Heart right ventricle (tissue), 16 donors: ENCODE data around the gene SLC25A13. TPM values are rescaled to one million over a fixed set of nuclear protein-coding genes. Genes with fewer than 3 reads are reported as not detected.
A peak's percentile ranks its signal among the peaks of the same experiment; 100 is the strongest.

Experiments used
- ATAC-seq, 8 donors: fragments of 200-7000 bp; cut with Tn5 transposase; one replicate each; pipeline ENCODE4 v1.9.1; 2020; ENCODE audit warnings: mild to moderate bottlenecking in 8 of 8, moderate library complexity in 8 of 8, moderate number of reproducible peaks in 1 of 8
- DNase-seq, 2 donors: peaks; one replicate each; pipeline ENCODE4 v3.0.0-alpha.2; 2020
- H3K27ac ChIP-seq, 10 donors: fragments of 200-600 bp; sonication (generic) in 2 of 10; one replicate each; pipeline versions ENCODE4 v1.5.0 to v1.8.0; 2020 to 2022; ENCODE audit warnings: mild to moderate bottlenecking in 3 of 10
- H3K27me3 ChIP-seq, 7 donors: fragments of 200-600 bp; one replicate each; pipeline ENCODE4 v1.8.0; 2021 to 2022; ENCODE audit warnings: mild to moderate bottlenecking in 2 of 7
- H3K36me3 ChIP-seq, 9 donors: fragments of 200-600 bp; sonication (generic) in 1 of 9; one replicate each; pipeline versions ENCODE4 v1.5.0 to v1.8.0; 2020 to 2022; ENCODE audit warnings: mild to moderate bottlenecking in 2 of 9
- H3K4me1 ChIP-seq, 9 donors: fragments of 200-600 bp; sonication (generic) in 1 of 9; one replicate each; pipeline versions ENCODE4 v1.5.0 to v1.8.0; 2020 to 2022; ENCODE audit warnings: mild to moderate bottlenecking in 4 of 9
- H3K4me3 ChIP-seq, 10 donors: fragments of 200-600 bp; sonication (generic) in 2 of 10; one replicate each; pipeline versions ENCODE4 v1.5.0 to v1.8.0; 2020 to 2022; ENCODE audit warnings: mild to moderate bottlenecking in 7 of 10, moderate library complexity in 2 of 10
- H3K9me3 ChIP-seq, 11 donors: fragments of 200-600 bp in 10 of 11; sonication (generic) in 2 of 11; one replicate each; pipeline versions ENCODE4 v1.5.0 to v1.8.0; 2013 to 2022; ENCODE audit warnings: mild to moderate bottlenecking in 2 of 11, control low read depth in 1 of 11, moderate library complexity in 1 of 11
- CTCF ChIP-seq, 9 donors: fragments of 200-600 bp; sonication (generic) in 2 of 9; IDR thresholded peaks; one replicate each; pipeline versions ENCODE4 v1.5.0 to v1.8.0; 2021 to 2022; ENCODE audit warnings: antibody characterized with exemption in 9 of 9, mild to moderate bottlenecking in 5 of 9, moderate library complexity in 1 of 9
- WGBS, 2 donors: extraction: QIAGEN DNeasy Blood & Tissue Kit; methylation state at CpG; one replicate each; pipeline ENCODE4 v1.1.7; 2013; ENCODE audit warnings: inconsistent platforms in 1 of 2; 5-methylcytosine and 5-hydroxymethylcytosine counted together
- intact Hi-C, 10 donors: fragments of 100-400 bp; cut with DNase I; formaldehyde crosslinking; loops; one replicate each; pipeline versions ENCODE4 v1.11.1 to v1.14.2; 2022
- polyA plus RNA-seq, 2 donors: library from polyadenylated mRNA; stranded (reverse); fragments of 200-250 nt; gene quantifications; one replicate each; pipeline ENCODE4 v1.2.3, GENCODE V29; 2013
- total RNA-seq, 10 donors: library from RNA; stranded (reverse); fragmentation: NEBNext Ultra II Directional in 3 of 10; extraction: Animal tissue kit (Norgen Biotek cat#: 25700) in 3 of 10; gene quantifications; one replicate each; pipeline versions ENCODE4 v1.2.1 to v1.2.4, GENCODE V29; 2021 to 2023
- donor health status: Arrhythmogenic right ventricular cardiomyopathy.
- donor health status: ischemic (EF 13 %, LVEDD 7.1; RV severe dilation, severe dysfunction).
- donor health status: healthy with polysubstance abuse.
- donor health status: DM: no; HTN: yes; CAD: no.
- donor health status: DM: no; HTN: no; CAD: no.
- donor health status: ischemic (EF 25% LVEDD 6.9; RV normal size, moderate dysfunction).
- donor health status: ischemic (EF 25% LVEDD 5.7; RV mildly dilated, moderate dysfunction).
- donor health status: healthy.
- donor health status: DM: yes; HTN: yes; CAD: no.
- donor health status: Ischemic cardiomyopathy.
- donor health status: ischemic (EF 35%, LVEDD 5.7; RV mildly dilated, moderate dysfunction).
- donor health status: nonischemic (EF 11% LVEDD 7.7; RV severe dilation, severe dysfunction).
- donor health status: DM: yes; HTN: yes; CAD: no.
- donor health status: PGD.
- donor health status: ischemic (EF 29% LVEDD 5.4; RV normal size, mild dysfunction).
- donor health status: nonischemic (EF 23%, LVEDD 6.1; RV moderate dilation, normal function).

The SLC25A13 gene
- total and polyA plus RNA-seq, 12 donors, result 5.2 to 15.3 (median 8.7) TPM

- TF ChIP-seq CTCF (IDR thresholded peaks at IDR 0.05), result no peak
- H3K4me1 ChIP-seq, result peaks cover 10 to 67% (median 56%) of the 10 kb centered on the region in 9 donors
These were observed 4.9 kb downstream of the SLC25A13 start for GRCh38 chr7:96316949-96317348.

GRCh38 chr7:96315125-96315512 lies 6.8 kb downstream of the SLC25A13 start:
- Histone ChIP-seq H3K36me3 (peaks cover 0 to 5% (median 0%) of the 10 kb centered on the region in 9 donors), H3K4me1 (peaks cover 8 to 74% (median 63%) of the 10 kb centered on the region in 9 donors), H3K27ac (no peak overlapping the region), H3K27me3 (no peaks in the 10 kb centered on the region), H3K4me3 (no peak overlapping the region), H3K9me3 (no peaks in the 10 kb centered on the region)
- ATAC-seq (peak in 1 of 8 donors; percentile 16), DNase-seq (no peak)
- TF ChIP-seq CTCF (IDR thresholded peaks at IDR 0.05), result no peak
- intact Hi-C loops, result loop anchor here in 2 of 10 donors (10.0 kb wide), 2 partner anchors 70 to 90 kb away; no protein-coding TSS in a partner anchor

More at GRCh38 chr7:96316949-96317348, 4.9 kb downstream of the SLC25A13 start:
- intact Hi-C loops, result loop anchor here in 2 of 10 donors (10.0 kb wide), 2 partner anchors 72 to 92 kb away; no protein-coding TSS in a partner anchor
- ATAC-seq (no peak), DNase-seq (no peak)
- Histone ChIP-seq H3K36me3 (peaks cover 0 to 5% (median 0%) of the 10 kb centered on the region in 9 donors), H3K27me3 (no peaks in the 10 kb centered on the region), H3K27ac (no peak overlapping the region), H3K9me3 (no peaks in the 10 kb centered on the region), H3K4me3 (no peak overlapping the region)
- WGBS, 2 donors, result 79 to 86% methylated on average over 8 of the region's 8 CpGs

DNA sequence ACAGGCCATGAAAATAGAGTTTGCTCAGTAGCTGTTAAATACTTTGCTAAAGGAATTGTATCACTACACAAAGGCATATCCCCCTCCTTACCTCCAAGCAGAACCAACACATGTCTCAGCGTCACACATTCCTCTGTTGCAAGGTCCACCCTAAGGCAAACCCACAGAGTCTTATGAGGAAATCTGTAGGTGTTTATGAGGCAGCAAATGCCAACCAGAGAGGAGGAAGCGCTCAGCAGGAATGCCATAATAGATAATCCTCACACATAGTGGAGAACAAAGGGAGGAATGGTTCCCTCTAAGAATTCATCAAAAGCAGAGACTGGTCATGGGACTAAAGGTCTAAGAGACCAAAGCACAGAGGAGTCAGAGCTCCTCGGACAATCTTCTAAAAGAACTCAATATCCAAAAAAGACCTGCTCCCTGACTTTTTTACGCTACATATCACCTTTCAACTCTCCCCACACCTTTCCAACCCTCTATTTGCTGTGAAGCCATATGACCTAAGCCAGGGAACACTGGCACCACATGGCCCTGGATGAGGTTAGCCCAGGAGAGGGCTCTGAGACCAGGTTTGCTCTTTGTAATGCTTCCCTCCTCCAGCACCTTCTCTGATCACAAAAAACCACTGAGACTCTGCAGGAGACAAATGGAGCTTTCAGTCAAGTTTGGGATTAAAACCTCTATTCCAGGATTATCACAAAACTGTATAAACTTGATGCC lies 7.3 kb downstream of the SLC25A13 start:
- Histone ChIP-seq H3K4me3 (no peak overlapping the region), H3K9me3 (no peaks in the 10 kb centered on the region), H3K27ac (no peak overlapping the region), H3K36me3 (peaks cover 0 to 5% (median 0%) of the 10 kb centered on the region in 9 donors), H3K4me1 (peaks cover 8 to 74% (median 63%) of the 10 kb centered on the region in 9 donors), H3K27me3 (no peaks in the 10 kb centered on the region)
- ATAC-seq (no peak), DNase-seq (no peak)
- WGBS, 2 donors, result 93% methylated on average over 4 of the region's 4 CpGs
- no peak for TF ChIP-seq CTCF (IDR thresholded peaks at IDR 0.05)
- intact Hi-C loops, result loop anchor here in 4 of 10 donors (5.0 to 10.0 kb wide), 3 partner anchors 70 to 90 kb away; no protein-coding TSS in a partner anchor

- Histone ChIP-seq H3K4me3 (no peak overlapping the region), H3K27me3 (no peaks in the 10 kb centered on the region), H3K4me1 (peaks cover 8 to 74% (median 60%) of the 10 kb centered on the region in 9 donors), H3K27ac (no peak overlapping the region), H3K36me3 (peaks cover 0 to 5% (median 0%) of the 10 kb centered on the region in 9 donors), H3K9me3 (no peaks in the 10 kb centered on the region)
- WGBS, 2 donors, result 88 to 89% methylated on average over 3 of the region's 3 CpGs
- TF ChIP-seq CTCF (IDR thresholded peaks at IDR 0.05), result no peak
- ATAC-seq (no peak), DNase-seq (no peak)
- intact Hi-C loops, result loop anchor here in 4 of 10 donors (5.0 to 10.0 kb wide), 3 partner anchors 69 to 89 kb away; no protein-coding TSS in a partner anchor
These were observed 8.0 kb downstream of the SLC25A13 start for GRCh38 chr7:96313940-96314339.
